Fibroblast of skin of left quadriceps (primary cell): ENCODE results near the gene EIF2A.
"Not testable (repeated sequence)": the region's sequence is repeated elsewhere in the genome, so short reads cannot be mapped to it uniquely, and the experiment has no call there.

Source experiments
- DNase-seq, 2 experiments: peaks; one replicate each; pipeline ENCODE4 v3.0.0-alpha.2; 2013; ENCODE audit warnings: low read depth in 2 of 2

The EIF2A gene

GRCh38 chr3:150602426-150603152, 56.0 kb downstream of the EIF2A start:
- DNase-seq = no peak

DNA sequence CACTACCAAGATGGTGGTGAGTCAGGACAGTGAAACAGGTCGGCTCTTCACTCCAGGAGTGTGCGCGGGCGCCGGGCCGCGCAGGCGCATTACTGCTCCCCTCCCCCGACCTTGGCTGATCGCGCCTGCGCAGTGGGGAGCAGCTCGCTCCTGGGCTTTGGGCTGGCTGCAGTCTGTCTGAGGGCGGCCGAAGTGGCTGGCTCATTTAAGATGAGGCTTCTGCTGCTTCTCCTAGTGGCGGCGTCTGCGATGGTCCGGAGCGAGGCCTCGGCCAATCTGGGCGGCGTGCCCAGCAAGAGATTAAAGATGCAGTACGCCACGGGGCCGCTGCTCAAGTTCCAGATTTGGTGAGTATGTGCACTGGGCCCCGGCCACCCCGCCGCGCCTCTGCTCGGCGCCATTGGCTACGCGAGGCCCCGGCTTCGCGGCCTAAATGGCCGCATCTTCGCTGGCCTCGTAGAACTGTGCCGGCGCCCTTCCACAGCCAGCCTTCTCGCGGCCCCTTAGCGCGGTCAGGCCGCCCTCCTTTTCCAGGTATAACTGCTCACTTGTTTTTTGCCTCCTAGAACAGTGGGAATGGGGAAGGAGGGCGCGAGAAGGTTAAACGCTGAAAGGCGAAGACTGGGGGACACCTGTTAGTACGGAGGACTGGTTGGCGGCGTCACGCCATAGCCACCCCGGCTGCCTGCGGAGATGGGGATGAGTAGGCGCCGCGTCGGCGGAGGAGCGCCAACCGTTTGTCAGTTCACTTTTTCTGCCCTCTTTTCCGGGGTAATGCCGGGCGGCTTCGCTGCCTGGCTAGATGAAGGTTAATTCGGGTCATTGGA, 56.8 kb downstream of the EIF2A start, which contains the start of gene SELENOT:
SELENOT (plus strand) TSS at position 169 of the 827 bp plus-strand sequence; CDS start at position 211, 42 bp downstream.
- DNase-seq = peak; percentile 90 to 92

DNA sequence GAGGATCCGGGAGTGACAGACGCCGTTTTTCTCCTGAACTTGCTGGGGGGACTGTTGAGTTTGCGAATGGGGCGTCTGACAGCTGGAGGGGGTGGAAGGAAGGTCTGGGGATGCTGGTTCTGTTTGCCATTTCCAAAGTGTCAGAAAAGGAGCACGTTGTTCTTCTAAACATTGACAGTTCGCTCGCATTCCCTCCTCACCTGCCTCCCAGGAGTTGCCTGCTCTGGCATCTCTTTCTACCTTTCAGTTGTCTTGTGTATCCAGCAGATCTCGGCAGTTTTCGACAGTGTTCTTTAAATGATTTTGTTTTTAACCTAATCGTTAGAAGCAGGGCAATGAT, 57.4 kb downstream of the EIF2A start:
- DNase-seq = no peak

GRCh38 chr3:150605998-150606641, 59.5 kb downstream of the EIF2A start:
- no peak for DNase-seq

GRCh38 chr3:150607267-150608065, 60.9 kb downstream of the EIF2A start:
- no peak for DNase-seq

DNA sequence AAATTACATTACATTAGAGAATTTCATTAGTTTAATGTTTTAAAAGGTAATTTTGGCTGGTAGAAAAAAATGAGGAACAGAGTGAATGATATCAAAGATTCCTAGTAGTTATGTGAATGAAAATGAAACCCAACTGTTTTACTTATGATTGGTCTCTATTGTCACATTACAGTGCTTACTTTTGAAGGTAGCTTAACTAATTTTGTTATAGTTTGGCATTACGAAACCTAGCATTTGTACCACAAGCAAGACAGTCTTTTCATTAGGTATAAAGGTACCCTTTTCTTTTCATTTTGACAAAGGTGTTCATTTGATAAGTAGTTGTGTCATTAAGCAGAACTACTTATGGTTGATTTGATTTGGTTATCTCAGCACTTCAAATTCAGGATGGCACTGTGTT, 63.4 kb downstream of the EIF2A start:
- no peak for DNase-seq

GRCh38 chr3:150610785-150611184, 64.2 kb downstream of the EIF2A start:
- no peak for DNase-seq

- DNase-seq = no peak
These were observed 65.1 kb downstream of the EIF2A start for GRCh38 chr3:150611666-150612065.

GRCh38 chr3:150612494-150612893, 65.9 kb downstream of the EIF2A start:
- no peak for DNase-seq

DNA sequence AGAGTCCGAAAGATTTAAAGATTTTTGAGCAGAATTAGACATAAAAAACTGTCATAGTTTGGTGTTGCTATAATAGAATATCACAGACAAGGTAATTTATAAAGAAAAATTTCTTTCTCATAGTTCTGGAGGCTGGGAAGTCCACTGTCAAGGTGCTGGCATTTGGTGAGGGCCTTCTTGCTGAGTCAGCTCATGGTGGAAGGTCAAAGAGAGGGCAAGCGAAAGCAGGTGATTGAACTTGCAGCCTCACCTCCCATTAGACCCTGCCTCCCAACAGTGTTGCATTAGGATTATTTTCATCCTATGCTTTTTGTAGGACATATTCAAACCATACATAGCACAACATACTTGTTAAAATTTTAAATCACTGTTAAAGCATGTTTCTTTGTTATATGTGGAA, 66.4 kb downstream of the EIF2A start:
- DNase-seq = no peak

DNA sequence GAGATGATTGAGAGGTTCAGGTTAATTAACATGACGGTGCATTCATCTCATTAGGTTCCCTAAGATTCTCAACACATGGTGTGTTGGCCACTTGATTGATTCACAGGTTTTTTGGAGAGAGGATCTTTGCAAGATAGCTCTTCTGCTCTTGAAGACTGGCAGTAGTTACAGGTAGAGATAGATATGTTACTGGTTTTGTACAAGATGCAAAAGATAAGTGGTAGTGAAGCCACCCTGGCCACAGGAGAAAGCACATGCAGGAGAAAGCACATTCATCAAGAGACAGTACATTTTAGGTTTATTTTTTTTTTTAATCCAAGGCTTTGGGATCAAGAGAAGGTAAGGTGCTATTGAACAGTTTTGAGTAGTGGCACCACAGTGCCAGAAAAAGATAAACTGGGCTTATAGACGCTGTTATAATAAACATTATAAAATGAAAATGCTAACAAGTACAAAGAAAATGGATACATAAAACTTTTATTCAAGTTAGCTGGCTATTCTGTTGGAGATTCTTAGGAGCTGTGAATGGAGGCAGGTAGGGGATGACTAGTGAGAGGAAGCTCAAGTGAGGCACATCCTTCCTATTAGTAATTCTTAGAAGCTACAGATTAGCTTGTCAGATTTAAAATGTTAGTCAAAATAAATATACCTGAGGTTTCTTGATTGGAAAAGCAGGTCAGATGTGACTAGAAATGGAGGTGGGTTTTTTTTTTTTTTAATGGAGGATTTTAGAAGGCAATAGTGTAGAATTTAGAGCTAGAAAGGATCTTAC, 67.3 kb downstream of the EIF2A start:
- no peak for DNase-seq

DNA sequence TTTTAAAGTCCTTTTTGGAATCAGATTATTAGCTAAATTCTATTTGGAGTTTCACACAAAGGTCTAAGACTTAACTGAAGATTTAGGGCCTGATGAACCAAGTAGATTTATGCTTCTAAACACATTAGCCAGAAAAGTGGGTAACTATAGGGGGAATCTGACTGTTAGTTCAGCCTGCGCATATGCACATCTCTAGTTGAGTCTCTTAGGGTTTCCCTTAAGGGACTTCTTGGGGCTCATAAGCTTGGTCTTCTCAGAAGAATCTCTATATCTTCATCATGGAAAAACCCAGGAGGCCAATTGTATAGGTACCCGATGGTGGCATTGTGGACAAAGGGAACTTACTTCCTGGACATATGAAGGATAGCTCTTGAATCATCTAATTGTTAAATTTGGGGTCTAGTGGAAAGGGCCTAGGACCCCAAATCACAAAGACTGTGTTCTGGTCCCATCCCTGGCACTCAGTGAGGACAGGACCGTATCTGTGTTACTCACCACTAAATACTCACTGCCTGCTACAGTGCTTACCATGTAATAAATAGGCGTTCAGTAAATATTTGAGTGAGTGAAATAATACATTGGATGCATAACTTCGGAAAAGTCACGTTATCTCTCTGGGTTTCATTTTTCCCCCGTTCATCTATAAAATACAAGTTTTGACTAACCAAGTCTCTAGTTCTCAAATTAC, 73.6 kb downstream of the EIF2A start:
- no peak for DNase-seq

- DNase-seq = not testable (repeated sequence)
These were observed 76.4 kb downstream of the EIF2A start for GRCh38 chr3:150622955-150623354.

- DNase-seq = no peak
These were observed 77.4 kb downstream of the EIF2A start for GRCh38 chr3:150623945-150624344.

DNA sequence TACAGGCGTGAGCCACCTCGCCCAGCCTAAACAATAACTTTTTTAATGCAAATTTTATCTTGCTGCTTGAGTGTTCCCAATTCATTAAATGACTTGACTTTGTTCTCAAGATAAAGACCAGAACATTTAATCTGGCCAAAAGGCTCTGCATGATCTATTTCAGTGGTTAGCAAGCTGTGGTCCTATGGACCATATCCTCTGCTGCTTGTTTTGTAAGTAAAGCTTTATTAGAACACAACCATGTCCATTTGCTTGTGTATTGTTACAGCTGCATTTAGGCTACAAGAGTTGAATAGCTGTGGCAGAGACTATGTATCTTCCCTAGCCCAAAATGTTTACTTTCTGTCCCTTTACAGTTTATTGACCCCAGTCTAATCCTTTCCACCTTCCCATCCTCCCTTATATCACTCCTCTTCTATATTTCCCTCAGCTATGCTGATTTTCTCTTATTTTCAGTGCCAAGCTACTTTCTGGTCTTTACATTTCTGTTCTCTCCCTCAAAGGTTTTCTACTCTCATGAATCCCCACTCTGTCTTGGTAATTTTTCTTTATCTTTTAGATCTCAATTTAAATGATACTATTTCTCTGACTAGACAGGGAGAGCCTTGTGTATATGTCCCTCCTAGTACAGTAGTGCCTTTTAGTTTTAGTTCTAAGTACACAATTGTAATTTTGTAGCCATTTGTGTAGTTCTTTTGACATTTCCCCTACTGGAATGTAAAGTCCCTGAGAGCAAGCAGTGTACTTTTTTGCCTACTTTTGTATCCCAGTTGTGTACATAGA, 79.8 kb downstream of the EIF2A start:
- no peak for DNase-seq

GRCh38 chr3:150627557-150627956, 81.0 kb downstream of the EIF2A start:
- DNase-seq = no peak

DNA sequence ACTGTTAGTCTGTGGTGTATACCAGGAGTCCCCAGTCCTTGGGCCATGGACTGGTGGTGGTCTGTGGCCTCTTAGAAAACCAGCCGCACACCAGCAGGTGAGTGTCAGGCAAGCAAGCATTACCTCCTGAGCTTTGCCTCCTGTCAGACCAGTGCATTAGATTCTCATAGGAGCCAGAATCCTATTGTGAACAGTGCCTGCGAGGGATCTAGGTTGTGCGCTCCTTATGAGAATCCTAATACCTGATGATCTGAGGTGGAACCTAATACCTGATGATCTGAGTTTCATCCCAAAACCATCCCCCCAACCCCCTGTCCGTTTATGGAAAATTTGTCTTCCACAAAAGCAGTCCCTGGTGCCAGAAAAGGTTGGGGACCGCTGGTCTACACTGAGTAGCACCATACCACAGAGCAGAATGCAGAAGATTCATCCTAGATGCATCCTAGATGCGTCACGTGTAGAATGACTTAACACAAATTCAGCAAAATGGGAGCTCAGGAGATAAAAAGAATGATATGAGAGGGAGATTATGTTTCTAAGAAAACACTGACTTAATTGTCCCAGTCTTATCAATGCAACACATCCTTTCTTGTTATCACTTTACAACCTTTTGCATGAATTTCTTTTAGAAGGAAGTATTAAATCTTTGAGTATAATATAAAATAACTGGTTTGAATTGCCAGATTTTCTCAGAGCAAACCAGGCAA, 85.1 kb downstream of the EIF2A start:
- no peak for DNase-seq

- DNase-seq = no peak
These were observed 88.5 kb downstream of the EIF2A start for GRCh38 chr3:150635076-150635475.

DNA sequence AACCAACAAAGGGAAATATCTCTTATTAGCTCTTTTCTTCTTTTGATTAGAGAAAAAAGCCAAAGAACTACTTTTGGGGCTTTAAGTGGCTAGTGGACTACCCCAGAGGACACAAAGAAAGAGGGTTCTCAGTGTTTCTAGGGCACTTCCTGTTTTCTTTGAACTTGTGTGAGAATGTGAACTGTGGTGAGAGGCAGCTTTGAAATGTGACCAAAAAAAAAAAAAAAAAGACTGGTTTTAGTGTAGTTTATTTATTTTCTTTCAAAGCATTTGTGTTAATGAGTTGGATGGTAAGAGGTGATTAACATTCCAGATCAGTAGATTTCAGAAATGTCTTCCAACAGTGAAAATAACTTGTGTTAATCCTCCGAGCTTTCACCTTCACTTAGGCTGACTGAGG, 88.9 kb downstream of the EIF2A start:
- DNase-seq = no peak
